Activated T-helper 17 cell treated with anti-CD3 and anti-CD28 coated beads, Interleukin-2, amount 50 U/mL, for 72 hours (primary cell): ENCODE measurements around the gene ZNF280B. TPM values are rescaled to one million over a fixed set of nuclear protein-coding genes. Genes with fewer than 3 reads are reported as not detected.
"Not testable (repeated sequence)": the region's sequence is repeated elsewhere in the genome, so short reads cannot be mapped to it uniquely, and the experiment has no call there.

ENCODE experiments used
- ATAC-seq: fragments of 150-1000 bp; cut with Tn5 transposase; replicated peaks from 2 replicates; pipeline ENCODE4 v1.10.0; 2021; ENCODE audit warnings: mild to moderate bottlenecking, moderate library complexity
- H3K27ac Mint-ChIP-seq: one replicate; pipeline ENCODE4 v1.8.0; 2022; ENCODE audit warnings: mixed read lengths
- H3K27me3 Mint-ChIP-seq: one replicate; pipeline ENCODE4 v1.8.0; 2022; ENCODE audit warnings: mixed read lengths
- H3K36me3 Mint-ChIP-seq: one replicate; pipeline ENCODE4 v1.8.0; 2022; ENCODE audit warnings: low read depth, mild to moderate bottlenecking, mixed read lengths
- H3K4me1 Mint-ChIP-seq: one replicate; pipeline ENCODE4 v1.8.0; 2022; ENCODE audit warnings: mixed read lengths
- H3K4me3 Mint-ChIP-seq: one replicate; pipeline ENCODE4 v1.8.0; 2022; ENCODE audit warnings: mild to moderate bottlenecking, mixed read lengths
- H3K9me3 Mint-ChIP-seq: one replicate; pipeline ENCODE4 v1.8.0; 2022; ENCODE audit warnings: mixed read lengths
- total RNA-seq, 2 donors: library from RNA; stranded (reverse); gene quantifications; one replicate each; pipeline ENCODE4 v1.2.3, GENCODE V29; 2022

Gene ZNF280B
- total RNA-seq, 2 donors from 2014 or later, result 2.4 to 4.1 TPM

DNA sequence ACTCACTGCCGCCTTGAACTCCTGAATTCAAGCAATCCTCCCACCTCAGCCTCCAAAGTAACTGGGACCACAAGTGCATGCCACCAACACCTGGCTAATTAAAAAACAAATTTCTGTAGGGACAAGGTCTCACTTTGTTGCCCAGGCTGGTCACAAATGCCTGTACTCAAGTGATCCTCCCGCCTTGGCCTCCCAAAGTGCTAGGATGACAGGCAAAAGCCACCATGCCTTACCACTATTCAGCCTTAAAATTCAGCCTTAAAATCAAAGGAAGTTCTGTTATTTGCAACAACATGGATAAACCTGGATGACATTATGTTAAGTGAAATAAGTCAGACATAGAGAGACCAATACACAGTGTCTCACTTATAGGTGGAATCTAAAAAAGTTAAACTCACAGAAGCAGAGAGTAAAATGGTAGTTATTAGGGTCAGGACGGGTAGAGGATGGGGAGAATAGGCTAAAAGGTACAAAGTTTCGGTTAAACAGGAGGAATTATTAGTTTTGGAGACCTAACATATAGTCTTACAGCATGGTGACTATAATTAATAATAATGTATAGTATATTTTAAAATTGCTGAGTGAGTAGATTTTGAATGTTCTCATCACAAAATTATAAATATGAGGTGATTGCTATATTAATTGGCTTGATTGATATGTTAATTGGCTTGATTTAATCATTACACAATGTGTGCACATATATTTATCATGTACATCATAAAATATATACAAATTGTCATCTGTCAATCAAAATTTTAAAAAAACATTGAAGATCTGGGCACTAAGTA, 17.8 kb upstream of the ZNF280B start:
- no peaks in the 10 kb centered on the region for H3K36me3 Mint-ChIP-seq
- H3K9me3 Mint-ChIP-seq, result no peaks in the 10 kb centered on the region
- ATAC-seq, result no peak
- H3K4me3 Mint-ChIP-seq, result no peak overlapping the region
- no peak overlapping the region for H3K27ac Mint-ChIP-seq
- no peaks in the 10 kb centered on the region for H3K4me1 Mint-ChIP-seq
- H3K27me3 Mint-ChIP-seq, result peaks cover 19% of the 10 kb centered on the region

- Mint-ChIP-seq H3K27ac (no peak overlapping the region), H3K36me3 (no peaks in the 10 kb centered on the region), H3K9me3 (no peaks in the 10 kb centered on the region), H3K4me3 (no peak overlapping the region), H3K27me3 (peaks cover 16% of the 10 kb centered on the region), H3K4me1 (no peaks in the 10 kb centered on the region)
- no peak for ATAC-seq
Measured at GRCh38 chr22:22523494-22523893, 15.0 kb upstream of the ZNF280B start.

DNA sequence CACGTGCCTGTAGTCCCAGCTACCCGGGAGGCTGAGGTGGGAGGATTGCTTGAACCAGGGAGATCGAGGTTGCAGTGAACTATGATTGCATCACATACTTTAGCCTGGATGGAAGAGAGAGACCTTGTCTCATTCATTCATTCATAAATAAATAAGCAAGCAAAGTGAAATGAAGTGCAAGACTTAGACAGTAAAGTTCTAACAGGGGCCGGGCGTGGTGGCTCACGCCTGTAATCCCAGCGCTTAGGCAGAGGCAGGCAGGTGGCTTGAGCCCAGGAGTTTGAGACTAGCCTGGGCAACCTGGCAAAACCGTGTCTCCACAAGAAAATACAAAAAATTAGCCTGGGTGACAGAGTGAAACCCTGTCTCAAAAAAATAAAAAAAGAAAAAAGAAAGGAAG, 13.1 kb upstream of the ZNF280B start:
- no peaks in the 10 kb centered on the region for H3K4me1 Mint-ChIP-seq
- no peaks in the 10 kb centered on the region for H3K36me3 Mint-ChIP-seq
- no peaks in the 10 kb centered on the region for H3K9me3 Mint-ChIP-seq
- no peak overlapping the region for H3K27ac Mint-ChIP-seq
- H3K4me3 Mint-ChIP-seq, result no peak overlapping the region
- peaks cover 17% of the 10 kb centered on the region for H3K27me3 Mint-ChIP-seq
- no peak for ATAC-seq

GRCh38 chr22:22520667-22521602, 12.4 kb upstream of the ZNF280B start:
- Mint-ChIP-seq H3K4me1 (no peaks in the 10 kb centered on the region), H3K4me3 (no peak overlapping the region), H3K36me3 (no peaks in the 10 kb centered on the region), H3K27ac (no peak overlapping the region), H3K27me3 (peaks cover 20% of the 10 kb centered on the region), H3K9me3 (no peaks in the 10 kb centered on the region)
- no peak for ATAC-seq

GRCh38 chr22:22520020-22520656, 11.6 kb upstream of the ZNF280B start, which contains the start of gene ZNF280A:
Gene ZNF280A (minus strand): TSS chr22:22520270. CDS start chr22:22515630, 4,640 bp downstream.
- H3K27me3 Mint-ChIP-seq, result peaks cover 20% of the 10 kb centered on the region
- H3K9me3 Mint-ChIP-seq, result no peaks in the 10 kb centered on the region
- ATAC-seq, result no peak
- H3K27ac Mint-ChIP-seq, result no peak within 1 kb of the TSS
- no peaks in the 10 kb centered on the region for H3K4me1 Mint-ChIP-seq
- no peak within 1 kb of the TSS for H3K4me3 Mint-ChIP-seq
- no peaks in the 10 kb centered on the region for H3K36me3 Mint-ChIP-seq

GRCh38 chr22:22519591-22519990, 11.0 kb upstream of the ZNF280B start:
- Mint-ChIP-seq H3K9me3 (no peaks in the 10 kb centered on the region), H3K36me3 (no peaks in the 10 kb centered on the region), H3K4me1 (no peaks in the 10 kb centered on the region), H3K27ac (no peak overlapping the region), H3K4me3 (no peak overlapping the region), H3K27me3 (peaks cover 25% of the 10 kb centered on the region)
- no peak for ATAC-seq

- no peak overlapping the region for H3K27ac Mint-ChIP-seq
- H3K9me3 Mint-ChIP-seq, result no peaks in the 10 kb centered on the region
- no peak overlapping the region for H3K4me3 Mint-ChIP-seq
- no peaks in the 10 kb centered on the region for H3K4me1 Mint-ChIP-seq
- no peak for ATAC-seq
- H3K36me3 Mint-ChIP-seq, result no peaks in the 10 kb centered on the region
- peaks cover 25% of the 10 kb centered on the region for H3K27me3 Mint-ChIP-seq
Measured at GRCh38 chr22:22516992-22517391, 8.4 kb upstream of the ZNF280B start.

DNA sequence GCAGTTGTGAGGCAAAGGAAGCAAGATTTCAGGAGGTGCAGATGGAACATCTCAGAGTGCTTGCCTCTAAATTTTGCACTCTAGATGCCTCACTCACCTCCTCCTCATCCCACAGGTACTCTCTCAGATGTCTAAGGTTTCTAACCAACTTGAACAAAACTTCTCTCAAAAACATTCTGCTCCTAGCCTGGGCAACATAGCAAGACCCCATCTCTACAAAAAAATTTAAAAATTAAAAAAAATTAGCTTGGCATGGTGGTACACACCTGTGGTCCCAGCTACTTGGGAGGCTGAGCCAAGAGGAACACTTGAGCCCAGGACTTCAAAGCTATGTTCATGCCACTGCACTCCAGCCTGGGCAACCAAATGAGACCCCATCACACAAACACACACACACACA, 7.3 kb upstream of the ZNF280B start:
- Mint-ChIP-seq H3K36me3 (no peaks in the 10 kb centered on the region), H3K27me3 (peaks cover 25% of the 10 kb centered on the region), H3K9me3 (no peaks in the 10 kb centered on the region), H3K4me1 (no peaks in the 10 kb centered on the region), H3K4me3 (no peak overlapping the region), H3K27ac (no peak overlapping the region)
- ATAC-seq, result no peak

- ATAC-seq, result not testable (repeated sequence)
Measured at GRCh38 chr22:22514431-22514830, 5.9 kb upstream of the ZNF280B start.

GRCh38 chr22:22513619-22514018, 5.1 kb upstream of the ZNF280B start:
- ATAC-seq, result no peak
- Mint-ChIP-seq H3K27me3 (peaks cover 25% of the 10 kb centered on the region), H3K9me3 (no peaks in the 10 kb centered on the region), H3K36me3 (no peaks in the 10 kb centered on the region), H3K4me3 (no peak overlapping the region), H3K27ac (no peak overlapping the region), H3K4me1 (no peaks in the 10 kb centered on the region)

More at GRCh38 chr22:22514431-22514830, 5.9 kb upstream of the ZNF280B start:
- not testable (repeated sequence) for H3K4me1 Mint-ChIP-seq, H3K36me3 Mint-ChIP-seq, H3K4me3 Mint-ChIP-seq, H3K9me3 Mint-ChIP-seq, H3K27ac Mint-ChIP-seq
- H3K27me3 Mint-ChIP-seq, result peaks cover 25% of the 10 kb centered on the region

- Mint-ChIP-seq H3K36me3 (no peaks in the 10 kb centered on the region), H3K4me3 (no peak overlapping the region), H3K9me3 (no peaks in the 10 kb centered on the region), H3K27me3 (peaks cover 25% of the 10 kb centered on the region), H3K4me1 (no peaks in the 10 kb centered on the region), H3K27ac (no peak overlapping the region)
- ATAC-seq, result no peak
Measured at GRCh38 chr22:22512951-22513350, 4.4 kb upstream of the ZNF280B start.

DNA sequence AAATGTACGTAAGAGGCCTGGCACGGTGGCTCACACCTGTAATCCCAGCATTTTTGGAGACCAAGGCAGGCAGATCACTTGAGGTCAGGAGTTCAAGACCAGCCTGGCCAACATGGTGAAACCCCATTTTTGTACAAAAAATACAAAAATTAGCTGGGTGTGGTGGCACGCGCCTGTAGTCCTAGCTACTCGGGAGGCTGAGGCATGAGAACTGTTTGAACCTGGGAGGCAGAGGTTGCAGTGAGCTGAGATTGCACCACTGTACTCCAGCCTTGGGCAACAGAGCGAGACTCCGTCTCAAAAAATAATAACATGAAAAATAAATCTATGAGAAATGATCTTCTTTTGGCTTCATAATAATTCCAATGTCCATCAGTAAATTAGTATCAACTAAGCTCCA, 2.3 kb upstream of the ZNF280B start:
- H3K27me3 Mint-ChIP-seq, result peaks cover 15% of the 10 kb centered on the region
- not testable (repeated sequence) for H3K9me3 Mint-ChIP-seq, ATAC-seq, H3K4me1 Mint-ChIP-seq, H3K36me3 Mint-ChIP-seq, H3K4me3 Mint-ChIP-seq, H3K27ac Mint-ChIP-seq

- ATAC-seq, H3K27ac Mint-ChIP-seq, H3K9me3 Mint-ChIP-seq, H3K4me1 Mint-ChIP-seq, H3K27me3 Mint-ChIP-seq: not testable (repeated sequence)
- Mint-ChIP-seq H3K36me3 (peaks cover 12% of the 10 kb centered on the region), H3K4me3 (peak overlapping the region; percentile 73)
Measured at GRCh38 chr22:22509912-22510311, 1.4 kb upstream of the ZNF280B start.

DNA sequence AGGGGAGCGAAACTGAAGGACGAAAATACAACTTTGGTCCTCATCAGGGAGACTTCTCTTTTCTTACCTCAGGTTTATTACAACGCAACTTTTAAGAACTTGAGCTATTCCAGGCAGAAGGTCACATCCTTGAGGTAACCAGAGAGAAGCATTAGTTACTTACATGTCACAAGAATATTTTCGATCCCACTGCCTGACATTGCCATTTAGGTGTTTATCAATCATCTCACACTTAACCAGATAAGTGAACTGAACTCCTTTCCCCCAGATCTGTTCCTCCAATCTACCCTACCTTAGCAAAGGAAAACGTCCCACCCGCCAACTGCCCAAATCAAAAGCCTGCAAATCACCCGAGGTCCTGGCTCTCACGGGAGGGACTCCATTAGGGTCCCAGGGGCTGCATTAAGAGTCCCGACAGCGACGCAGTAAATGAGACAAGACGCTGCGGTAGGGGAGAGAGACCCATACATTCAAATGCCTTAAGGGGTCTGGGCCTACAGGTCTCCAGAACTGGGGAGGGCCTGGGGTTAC, 734 bp downstream of the ZNF280B start:
- H3K4me1 Mint-ChIP-seq, result no peaks in the 10 kb centered on the region
- ATAC-seq, result no peak
- peak overlapping the region; percentile 36 for H3K27ac Mint-ChIP-seq
- peaks cover 6% of the 10 kb centered on the region for H3K27me3 Mint-ChIP-seq
- peaks cover 33% of the 10 kb centered on the region for H3K36me3 Mint-ChIP-seq
- peak overlapping the region; percentile 73 for H3K4me3 Mint-ChIP-seq
- H3K9me3 Mint-ChIP-seq, result no peaks in the 10 kb centered on the region
